Occipital lobe (tissue), 2 donors: Measurements from ENCODE around the gene SLC25A45. TPM values are rescaled to one million over a fixed set of nuclear protein-coding genes. Genes with fewer than 3 reads are reported as not detected.

Experiments
- DNase-seq: peaks from one replicate; lab custom pipeline; 2025; lab: John Stamatoyannopoulos, UW
- total RNA-seq: library from RNA; depleted of rRNA; stranded (reverse); fragments of >200 nt; gene quantifications from one replicate; pipeline ENCODE4 v1.2.3, GENCODE V29; 2014

SLC25A45 gene
- total RNA-seq, 1 donor from 2014 or later: 0.31 TPM

DNA sequence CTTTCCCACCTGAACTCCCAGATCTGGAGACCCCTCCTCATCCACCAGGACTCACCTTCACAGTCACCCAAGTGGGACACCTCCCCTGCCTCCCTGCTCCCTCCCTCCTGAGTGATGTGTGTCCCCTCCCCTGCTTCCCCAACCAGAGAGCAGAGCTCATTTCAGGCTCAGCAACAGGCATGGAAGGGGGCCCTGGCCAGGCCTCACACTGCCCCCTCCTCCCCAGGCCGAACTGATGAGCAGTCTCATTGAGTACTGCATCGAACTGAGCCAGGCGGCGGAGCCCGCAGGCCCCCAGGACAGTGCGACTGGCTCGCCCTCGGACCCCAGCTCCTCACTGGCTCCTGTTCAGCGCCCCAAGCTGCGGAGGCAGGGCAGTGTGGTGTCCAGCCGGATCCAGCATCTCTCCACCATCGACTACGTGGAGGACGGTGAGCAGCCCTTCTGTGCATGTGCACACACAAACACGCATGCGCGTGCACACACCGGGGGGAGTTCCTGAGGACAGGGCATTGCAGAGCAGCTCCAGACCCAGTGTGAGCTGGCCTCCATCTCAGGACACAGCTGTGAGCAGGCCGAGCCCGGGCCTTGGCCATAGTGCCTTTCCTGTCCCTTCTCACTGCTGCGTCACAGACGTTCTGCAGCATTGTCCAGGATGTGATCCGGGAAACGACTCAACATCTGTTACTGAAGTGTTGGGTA, 22.3 kb upstream of the SLC25A45 start:
- no peak for DNase-seq

DNA sequence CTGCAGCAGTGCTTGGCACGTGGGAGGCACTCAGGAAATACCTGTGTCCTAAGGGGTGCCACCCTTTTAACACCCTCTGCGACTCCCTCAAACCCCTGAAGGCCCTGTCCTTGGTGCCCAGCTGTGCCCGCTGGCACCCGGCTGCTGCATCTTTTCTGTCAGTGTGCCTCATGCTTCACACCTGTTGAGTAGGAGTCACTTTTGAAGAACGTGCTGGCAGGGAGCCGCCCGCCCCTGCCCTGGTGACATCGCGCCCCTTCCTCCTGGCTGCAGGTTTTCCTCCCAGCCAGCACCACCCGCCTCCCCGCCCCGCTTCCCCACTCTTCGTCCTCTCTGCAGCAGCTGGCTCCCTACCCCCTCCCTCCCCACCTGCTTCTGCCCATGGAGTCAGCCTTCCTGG, 21.8 kb upstream of the SLC25A45 start:
- DNase-seq: no peak

GRCh38 chr11:65403607-65404121, 21.2 kb upstream of the SLC25A45 start:
- DNase-seq: no peak

- DNase-seq: no peak
These were observed 20.3 kb upstream of the SLC25A45 start for GRCh38 chr11:65402790-65403189.

DNA sequence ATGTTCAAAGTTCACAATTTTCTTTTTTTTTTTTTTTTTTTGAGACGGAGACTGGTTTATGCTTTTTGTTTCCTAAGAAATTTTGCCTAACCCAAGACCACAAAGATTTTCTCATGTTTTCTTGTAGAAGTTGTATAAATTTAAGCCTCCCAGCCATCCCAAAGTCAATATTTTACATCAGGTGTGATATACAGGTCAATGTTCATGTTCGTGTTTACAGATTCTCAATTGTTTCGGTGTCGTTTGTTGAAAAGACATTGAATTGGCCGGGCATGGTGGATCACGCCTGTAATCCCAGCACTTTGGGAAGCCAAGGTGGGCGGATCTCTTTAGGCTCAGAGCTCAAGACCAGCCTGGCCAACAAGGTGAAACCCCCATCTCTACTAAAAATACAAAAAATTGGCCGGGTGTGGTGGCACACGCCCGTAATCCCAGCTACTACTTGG, 19.4 kb upstream of the SLC25A45 start:
- no peak for DNase-seq

GRCh38 chr11:65401073-65401802, 18.8 kb upstream of the SLC25A45 start:
- no peak for DNase-seq

DNA sequence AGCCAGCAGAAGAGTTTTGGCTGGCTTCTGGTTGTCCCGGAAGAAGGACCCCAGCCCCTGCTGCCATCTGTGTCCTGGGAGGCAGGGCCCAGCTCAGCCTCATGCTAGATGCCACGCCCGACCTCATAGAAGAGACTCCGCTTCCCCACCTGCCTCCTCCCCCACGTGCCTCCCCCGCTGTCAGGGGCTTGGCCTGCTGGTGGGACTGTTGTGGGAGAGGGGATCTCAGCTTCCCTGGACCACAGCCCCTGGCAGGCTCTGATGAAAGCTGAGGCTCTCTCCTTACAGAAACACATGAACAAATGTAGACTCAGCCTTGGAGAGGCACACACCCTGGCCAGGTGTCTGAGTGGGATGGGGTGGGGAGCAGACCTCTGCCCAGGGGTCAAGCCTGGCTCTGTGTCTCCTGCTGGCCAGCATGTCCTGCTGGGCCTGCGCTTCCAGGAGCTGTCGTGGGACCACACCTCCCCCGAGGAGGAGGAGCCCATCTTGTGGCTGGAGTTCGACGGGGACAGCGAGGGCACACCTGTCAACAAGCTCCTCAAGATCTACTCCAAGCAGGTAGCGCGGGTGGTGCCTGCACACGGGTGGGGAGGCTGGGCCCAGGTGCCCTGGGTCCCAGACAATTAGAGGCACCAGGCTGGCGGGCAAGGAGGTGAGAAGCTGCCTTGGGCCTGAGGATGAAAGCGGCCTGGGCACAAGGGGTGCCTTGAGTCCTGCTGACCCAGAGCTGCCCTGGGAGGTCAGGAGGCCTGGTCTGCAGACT, 18.0 kb upstream of the SLC25A45 start:
- DNase-seq: no peak

GRCh38 chr11:65399845-65400244, 17.4 kb upstream of the SLC25A45 start:
- no peak for DNase-seq

DNA sequence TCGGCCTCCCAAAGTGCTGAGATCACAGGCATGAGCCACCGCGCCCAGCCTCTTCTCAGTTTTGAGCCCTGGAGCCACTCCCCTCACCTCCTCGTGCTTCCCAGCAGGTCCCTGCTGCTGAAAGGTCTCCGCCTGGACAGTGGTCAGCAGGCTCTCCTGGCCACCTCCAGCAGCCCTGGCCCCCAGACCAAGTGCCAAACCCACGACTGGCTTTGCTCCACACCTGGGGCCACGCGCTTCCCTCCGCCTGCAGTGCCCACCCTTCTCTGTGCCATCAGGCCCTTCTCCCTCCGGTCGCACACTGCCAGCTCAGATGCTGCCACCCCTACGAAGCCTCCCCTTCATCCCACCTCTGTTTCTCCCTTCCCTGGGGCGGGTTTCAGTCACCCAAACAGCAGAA, 16.8 kb upstream of the SLC25A45 start:
- no peak for DNase-seq

GRCh38 chr11:65398362-65398910, 16.0 kb upstream of the SLC25A45 start:
- DNase-seq: no peak

GRCh38 chr11:65396769-65397745, 14.6 kb upstream of the SLC25A45 start:
- DNase-seq: no peak

- no peak for DNase-seq
These were observed 13.6 kb upstream of the SLC25A45 start for GRCh38 chr11:65395961-65396530.

DNA sequence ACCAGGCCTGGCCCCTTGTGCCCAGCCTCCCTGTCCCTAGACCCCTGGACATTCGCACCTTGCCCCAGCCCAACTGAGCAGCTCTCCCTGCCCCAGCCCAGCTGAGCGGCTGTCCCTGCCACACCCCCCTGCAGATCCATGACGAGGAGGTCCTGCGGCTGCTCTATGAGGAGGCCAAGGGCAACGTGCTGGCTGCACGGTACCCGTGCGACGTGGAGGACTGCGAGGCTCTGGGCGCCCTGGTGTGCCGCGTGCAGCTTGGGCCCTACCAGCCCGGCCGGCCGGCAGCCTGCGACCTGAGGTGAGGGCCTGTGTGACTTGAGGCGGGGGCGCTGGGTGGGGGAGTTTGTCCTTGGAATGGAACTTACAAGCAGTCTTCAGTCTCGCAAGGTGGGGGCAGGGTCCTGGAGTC, 11.7 kb upstream of the SLC25A45 start:
- DNase-seq: no peak

GRCh38 chr11:65393513-65394079, 11.2 kb upstream of the SLC25A45 start:
- DNase-seq: no peak

GRCh38 chr11:65392899-65393298, 10.5 kb upstream of the SLC25A45 start:
- no peak for DNase-seq

- no peak for DNase-seq
These were observed 9.9 kb upstream of the SLC25A45 start for GRCh38 chr11:65392186-65392829.

DNA sequence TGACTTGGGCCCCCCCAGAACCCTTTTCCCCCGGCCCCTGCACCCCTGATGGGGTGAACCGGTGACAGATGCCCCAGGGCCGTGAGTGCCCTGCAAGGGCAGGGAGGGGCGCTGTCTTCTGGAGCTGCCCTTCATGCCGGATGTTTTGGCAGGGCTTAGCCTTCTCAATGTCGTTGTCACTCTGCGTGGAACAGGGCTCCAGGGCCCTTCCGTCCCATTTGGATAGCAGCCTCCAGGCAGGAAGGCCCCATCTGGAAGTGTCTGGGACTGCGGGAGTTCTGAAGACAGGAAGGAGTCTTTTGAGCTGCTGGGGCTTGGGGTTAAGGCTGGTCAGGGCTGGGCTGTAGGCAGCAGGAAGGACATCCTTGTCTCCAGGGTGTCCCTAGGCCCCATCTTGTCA, 8.6 kb upstream of the SLC25A45 start:
- no peak for DNase-seq

GRCh38 chr11:65390099-65390941, 7.9 kb upstream of the SLC25A45 start:
- DNase-seq: no peak
